Measurements from ENCODE around the gene NCKIPSD.

NCKIPSD gene

DNA sequence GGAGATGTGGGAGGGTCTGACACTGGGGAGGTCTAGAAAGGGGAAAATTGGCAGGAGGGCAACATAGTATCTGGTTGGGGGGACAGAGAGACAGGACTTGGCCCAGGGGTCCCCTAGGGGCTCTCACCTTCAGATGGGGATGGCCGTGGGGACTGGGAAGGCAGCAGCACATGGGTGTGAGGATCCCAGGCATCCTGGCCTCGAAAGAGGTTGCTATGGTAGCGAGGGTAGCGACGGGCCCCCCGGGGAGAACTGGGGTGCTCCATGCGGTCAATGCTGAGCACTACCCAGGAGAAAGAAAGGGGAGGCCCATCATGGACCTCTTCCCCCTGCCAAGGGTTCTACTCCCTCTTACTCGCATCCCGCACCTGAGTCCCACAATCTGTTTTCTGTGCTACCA lies 38.0 kb downstream of the NCKIPSD start:
- Histone ChIP-seq H3K9ac (ENCODE audit: low read length) (no peak overlapping the region), H3K36me3 (replicated peaks; ENCODE audit: low read depth, low read length) (no peaks in the 10 kb centered on the region), H4K20me1 (ENCODE audit: insufficient read depth, low read length) (no peaks in the 10 kb centered on the region), H3K27me3 (ENCODE audit: low read depth, low read length) (no peaks in the 10 kb centered on the region), H3K9me3 (ENCODE audit: insufficient read depth, low read length) (no peaks in the 10 kb centered on the region), H2AFZ (ENCODE audit: low read depth, low read length) (no peak overlapping the region), H3K4me2 (ENCODE audit: low read length) (no peak overlapping the region), H3K4me3 (ENCODE audit: low read length) (no peak overlapping the region), H3K27ac (ENCODE audit: low read length) (no peak overlapping the region), H3K4me1 (ENCODE audit: low read length) (no peaks in the 10 kb centered on the region), H3K79me2 (ENCODE audit: low read length) (no peaks in the 10 kb centered on the region)
- TF ChIP-seq, protein P1, sequence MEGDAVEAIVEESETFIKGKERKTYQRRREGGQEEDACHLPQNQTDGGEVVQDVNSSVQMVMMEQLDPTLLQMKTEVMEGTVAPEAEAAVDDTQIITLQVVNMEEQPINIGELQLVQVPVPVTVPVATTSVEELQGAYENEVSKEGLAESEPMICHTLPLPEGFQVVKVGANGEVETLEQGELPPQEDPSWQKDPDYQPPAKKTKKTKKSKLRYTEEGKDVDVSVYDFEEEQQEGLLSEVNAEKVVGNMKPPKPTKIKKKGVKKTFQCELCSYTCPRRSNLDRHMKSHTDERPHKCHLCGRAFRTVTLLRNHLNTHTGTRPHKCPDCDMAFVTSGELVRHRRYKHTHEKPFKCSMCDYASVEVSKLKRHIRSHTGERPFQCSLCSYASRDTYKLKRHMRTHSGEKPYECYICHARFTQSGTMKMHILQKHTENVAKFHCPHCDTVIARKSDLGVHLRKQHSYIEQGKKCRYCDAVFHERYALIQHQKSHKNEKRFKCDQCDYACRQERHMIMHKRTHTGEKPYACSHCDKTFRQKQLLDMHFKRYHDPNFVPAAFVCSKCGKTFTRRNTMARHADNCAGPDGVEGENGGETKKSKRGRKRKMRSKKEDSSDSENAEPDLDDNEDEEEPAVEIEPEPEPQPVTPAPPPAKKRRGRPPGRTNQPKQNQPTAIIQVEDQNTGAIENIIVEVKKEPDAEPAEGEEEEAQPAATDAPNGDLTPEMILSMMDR (IDR thresholded peaks at IDR 0.05; ENCODE audit: low read depth, low read length) = no peak
- TF ChIP-seq EZH2phosphoT487 (IDR thresholded peaks at IDR 0.05; ENCODE audit: low read depth) = no peak

DNA sequence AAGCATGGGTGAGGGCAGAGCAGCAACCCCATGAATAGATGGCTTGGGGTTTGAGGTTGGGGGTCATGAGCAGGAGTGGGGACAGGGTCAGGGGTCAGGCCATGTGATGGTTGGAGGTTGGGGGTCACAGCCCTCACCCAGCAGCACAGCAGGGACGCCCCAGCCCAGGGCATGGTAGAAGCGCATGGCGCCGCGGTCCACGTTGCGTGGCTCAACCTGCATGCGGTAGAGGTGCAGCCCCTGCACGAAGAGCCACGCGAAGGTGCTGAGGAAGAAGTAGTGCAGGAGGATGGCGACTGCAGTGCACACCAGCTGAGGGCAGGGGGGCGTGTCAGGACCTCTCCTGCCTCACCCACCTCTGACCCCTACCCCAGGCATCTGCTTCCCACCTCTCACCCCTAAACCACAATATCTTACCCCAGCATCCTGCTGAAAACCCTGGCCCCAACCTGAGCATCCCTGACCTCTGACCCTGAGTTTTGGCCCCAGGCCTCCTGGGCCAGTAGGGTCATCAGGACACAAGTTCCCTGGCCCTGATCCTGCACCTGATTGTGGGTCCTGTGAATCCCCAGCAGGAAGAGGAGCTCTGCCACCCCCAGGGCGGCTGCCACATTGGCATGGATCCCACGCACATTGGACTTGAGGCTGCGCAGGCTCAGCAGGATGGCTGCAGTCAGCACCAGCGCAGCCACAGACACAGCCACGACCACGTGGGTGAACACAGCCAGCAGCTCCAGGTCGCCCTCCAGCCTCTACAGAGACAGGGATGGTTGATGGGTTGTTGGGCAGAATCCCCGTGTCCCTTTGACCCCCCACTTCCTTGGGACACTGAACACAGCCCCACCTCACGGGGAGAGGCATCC lies 40.6 kb downstream of the NCKIPSD start:
- Histone ChIP-seq H3K79me2 (ENCODE audit: low read length) (no peaks in the 10 kb centered on the region), H3K9me3 (ENCODE audit: insufficient read depth, low read length) (no peaks in the 10 kb centered on the region), H3K4me2 (ENCODE audit: low read length) (no peak overlapping the region), H3K27ac (ENCODE audit: low read length) (no peak overlapping the region), H3K27me3 (ENCODE audit: low read depth, low read length) (no peaks in the 10 kb centered on the region), H3K9ac (ENCODE audit: low read length) (no peak overlapping the region), H2AFZ (ENCODE audit: low read depth, low read length) (no peak overlapping the region), H3K36me3 (replicated peaks; ENCODE audit: low read depth, low read length) (no peaks in the 10 kb centered on the region), H3K4me3 (ENCODE audit: low read length) (no peak overlapping the region), H4K20me1 (ENCODE audit: insufficient read depth, low read length) (no peaks in the 10 kb centered on the region), H3K4me1 (ENCODE audit: low read length) (no peaks in the 10 kb centered on the region)
- TF ChIP-seq, protein P1 (IDR thresholded peaks at IDR 0.05; ENCODE audit: low read depth, low read length) = no peak
- TF ChIP-seq EZH2phosphoT487 (IDR thresholded peaks at IDR 0.05; ENCODE audit: low read depth) = no peak

DNA sequence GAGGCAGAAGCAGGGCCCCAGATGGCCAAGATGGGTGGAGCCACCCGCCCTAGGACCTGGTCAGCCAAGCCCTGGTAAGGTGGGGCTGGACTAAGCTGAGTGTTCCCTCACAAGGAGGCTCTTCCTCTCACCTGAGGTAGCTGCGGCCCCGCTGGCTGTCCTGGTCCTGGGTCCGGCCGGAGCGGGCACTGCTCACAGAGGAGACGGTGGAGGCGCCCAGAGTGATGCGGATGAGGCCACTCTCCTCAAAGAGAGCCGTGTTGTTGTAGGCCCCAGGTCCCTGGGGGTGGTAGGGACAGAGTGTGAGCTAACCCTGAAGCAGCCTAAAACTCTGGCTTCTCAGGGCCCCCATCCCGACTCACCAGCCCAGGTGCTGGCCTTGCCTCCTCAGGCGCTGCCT lies 43.1 kb downstream of the NCKIPSD start:
- no peaks in the 10 kb centered on the region for H3K79me2 ChIP-seq (ENCODE audit: low read length)
- no peak overlapping the region for H3K27ac ChIP-seq (ENCODE audit: low read length)
- H4K20me1 ChIP-seq (ENCODE audit: insufficient read depth, low read length) = no peaks in the 10 kb centered on the region
- no peaks in the 10 kb centered on the region for H3K4me1 ChIP-seq (ENCODE audit: low read length)
- no peak overlapping the region for H3K4me3 ChIP-seq (ENCODE audit: low read length)
- H3K36me3 ChIP-seq (replicated peaks; ENCODE audit: low read depth, low read length) = no peaks in the 10 kb centered on the region
- TF ChIP-seq EZH2phosphoT487 (IDR thresholded peaks at IDR 0.05; ENCODE audit: low read depth) = no peak
- TF ChIP-seq, protein P1 (IDR thresholded peaks at IDR 0.05; ENCODE audit: low read depth, low read length) = no peak
- H3K27me3 ChIP-seq (ENCODE audit: low read depth, low read length) = no peaks in the 10 kb centered on the region
- H3K9me3 ChIP-seq (ENCODE audit: insufficient read depth, low read length) = no peaks in the 10 kb centered on the region
- no peak overlapping the region for H2AFZ ChIP-seq (ENCODE audit: low read depth, low read length)
- H3K4me2 ChIP-seq (ENCODE audit: low read length) = no peak overlapping the region
- no peak overlapping the region for H3K9ac ChIP-seq (ENCODE audit: low read length)

DNA sequence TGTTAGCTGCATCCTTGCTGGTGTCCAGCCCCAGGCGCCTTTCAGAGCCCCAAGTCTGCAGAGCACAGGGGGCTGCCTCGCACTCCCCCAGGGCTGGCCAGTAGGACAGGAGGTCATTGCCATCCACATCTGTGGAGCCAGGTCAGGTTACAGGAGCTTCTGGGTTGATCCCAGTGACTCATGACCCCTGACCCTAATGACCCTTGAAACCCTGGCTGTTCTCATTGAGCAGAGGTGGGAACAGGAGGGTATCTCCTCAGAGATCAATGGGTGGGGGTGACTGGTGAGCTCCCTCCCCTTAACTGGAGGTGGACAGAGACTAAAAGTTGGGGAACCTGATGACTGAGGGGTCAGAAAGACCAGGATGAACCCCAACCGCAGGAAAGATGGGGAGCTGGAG lies 44.3 kb downstream of the NCKIPSD start:
- Histone ChIP-seq H3K36me3 (replicated peaks; ENCODE audit: low read depth, low read length) (no peaks in the 10 kb centered on the region), H3K27ac (ENCODE audit: low read length) (no peak overlapping the region), H3K4me2 (ENCODE audit: low read length) (no peak overlapping the region), H3K9ac (ENCODE audit: low read length) (no peak overlapping the region), H3K9me3 (ENCODE audit: insufficient read depth, low read length) (no peaks in the 10 kb centered on the region), H3K27me3 (ENCODE audit: low read depth, low read length) (no peaks in the 10 kb centered on the region), H2AFZ (ENCODE audit: low read depth, low read length) (no peak overlapping the region), H4K20me1 (ENCODE audit: insufficient read depth, low read length) (no peaks in the 10 kb centered on the region), H3K4me1 (ENCODE audit: low read length) (peaks cover 3% of the 10 kb centered on the region), H3K79me2 (ENCODE audit: low read length) (no peaks in the 10 kb centered on the region), H3K4me3 (ENCODE audit: low read length) (no peak overlapping the region)
- TF ChIP-seq, protein P1 (IDR thresholded peaks at IDR 0.05; ENCODE audit: low read depth, low read length) = no peak
- no peak for TF ChIP-seq EZH2phosphoT487 (IDR thresholded peaks at IDR 0.05; ENCODE audit: low read depth)
